Naive thymus-derived CD4-positive, alpha-beta T cell (primary cell): ENCODE results near the gene FRMD4B. TPM values are rescaled to one million over a fixed set of nuclear protein-coding genes. Genes with fewer than 3 reads are reported as not detected.

ENCODE experiments used
- ATAC-seq: fragments of 150-1000 bp; cut with Tn5 transposase; 2 replicates; pipeline ENCODE4 v1.10.0; 2021; ENCODE audit warnings: mild to moderate bottlenecking, moderate library complexity
- CTCF ChIA-PET: fragments of 350-600 bp; sonication (Branson Sonifier 250); formaldehyde crosslinking; loops from one replicate; lab custom pipeline; 2021; ENCODE audit warnings: antibody characterized with exemption; lab: Charles Lee
- POLR2A ChIA-PET: fragments of 350-600 bp; sonication (Branson Sonifier 250); formaldehyde crosslinking; loops from one replicate; lab custom pipeline; 2021; ENCODE audit warnings: antibody characterized with exemption, inconsistent platforms; lab: Charles Lee
- DNase-seq, 9 donors: peaks; one replicate each; pipeline versions ENCODE4 v3.0.0 to v3.0.0-alpha.2; 2020 to 2022; ENCODE audit warnings: mixed read lengths in 1 of 9
- H3K27ac ChIP-seq: one replicate; pipeline ENCODE4 v1.7.0; 2013; ENCODE audit warnings: mild to moderate bottlenecking, low read depth, low read length, moderate library complexity
- H3K27me3 ChIP-seq, 2 donors: one replicate each; pipeline ENCODE4 v1.7.0; 2013; ENCODE audit warnings: low read length in 2 of 2, mild to moderate bottlenecking in 2 of 2, moderate library complexity in 2 of 2; ENCODE audit not compliant: control insufficient read depth in 2 of 2, insufficient read depth in 2 of 2
- H3K36me3 ChIP-seq, 3 experiments: 1 replicate in 2 of 3; 2 replicates in 1 of 3; pipeline ENCODE4 v1.7.0; 2013; ENCODE audit warnings: low read length in 3 of 3, mild to moderate bottlenecking in 3 of 3, moderate library complexity in 1 of 3; ENCODE audit not compliant: insufficient read depth in 3 of 3, control insufficient read depth in 2 of 3
- H3K4me1 ChIP-seq, 2 donors: one replicate each; pipeline ENCODE4 v1.7.0; 2013; ENCODE audit warnings: low read length in 2 of 2, mild to moderate bottlenecking in 2 of 2, moderate library complexity in 1 of 2; ENCODE audit not compliant: control insufficient read depth in 2 of 2, insufficient read depth in 2 of 2
- H3K4me3 ChIP-seq: 2 replicates; pipeline ENCODE4 v1.7.0; 2013; ENCODE audit warnings: mild to moderate bottlenecking, low read length
- H3K9me3 ChIP-seq, 3 experiments: 1 replicate in 2 of 3; 2 replicates in 1 of 3; pipeline ENCODE4 v1.7.0; 2013; ENCODE audit warnings: low read length in 3 of 3; ENCODE audit not compliant: control insufficient read depth in 2 of 3
- H3K27ac Mint-ChIP-seq, 9 donors: one replicate each; pipeline ENCODE4 v1.8.0; 2020 to 2022; ENCODE audit warnings: mixed read lengths in 9 of 9, mild to moderate bottlenecking in 8 of 9, moderate library complexity in 5 of 9, inconsistent platforms in 2 of 9
- H3K27me3 Mint-ChIP-seq, 5 donors: one replicate each; pipeline ENCODE4 v1.8.0; 2021 to 2022; ENCODE audit warnings: mixed read lengths in 5 of 5, mild to moderate bottlenecking in 1 of 5
- H3K36me3 Mint-ChIP-seq, 5 donors: one replicate each; pipeline ENCODE4 v1.8.0; 2020 to 2022; ENCODE audit warnings: mixed read lengths in 5 of 5, mild to moderate bottlenecking in 3 of 5, inconsistent platforms in 1 of 5
- H3K4me1 Mint-ChIP-seq, 7 donors: one replicate each; pipeline ENCODE4 v1.8.0; 2020 to 2022; ENCODE audit warnings: mixed read lengths in 7 of 7, mild to moderate bottlenecking in 3 of 7, inconsistent platforms in 1 of 7
- H3K4me3 Mint-ChIP-seq, 10 donors: one replicate each; pipeline ENCODE4 v1.8.0; 2020 to 2022; ENCODE audit warnings: mild to moderate bottlenecking in 10 of 10, mixed read lengths in 10 of 10, moderate library complexity in 6 of 10, inconsistent platforms in 2 of 10
- H3K9me3 Mint-ChIP-seq, 11 donors: one replicate each; pipeline ENCODE4 v1.8.0; 2020 to 2022; ENCODE audit warnings: mixed read lengths in 11 of 11, mild to moderate bottlenecking in 4 of 11, inconsistent platforms in 1 of 11, moderate library complexity in 1 of 11
- intact Hi-C, 2 donors: fragments of 100-400 bp; cut with micrococcal nuclease; formaldehyde crosslinking; loops; one replicate each; pipeline ENCODE4 v1.15.1; 2023
- polyA plus RNA-seq, 2 donors: library from polyadenylated mRNA; unstranded; fragments of 300-500 nt; fragmentation: Illumina TruSeq; gene quantifications; one replicate each; pipeline ENCODE4 v1.2.3, GENCODE V29; 2021
- total RNA-seq, 6 experiments: library from RNA in 5 of 6; stranded (reverse) in 5 of 6; gene quantifications; 1 replicate in 5 of 6; 2 replicates in 1 of 6; pipeline ENCODE4 v1.2.3 and lab custom pipeline; 2021 to 2026

FRMD4B gene
- total and polyA plus RNA-seq, 7 experiments from 2014 or later = 0.59 to 32.2 (median 5.6) TPM; not detected in 1

- no peak for DNase-seq
- intact Hi-C loops = no loop called here
- Mint-ChIP-seq H3K4me1 (peaks cover 0 to 74% (median 0%) of the 10 kb centered on the region in 7 donors), H3K9me3 (no peaks in the 10 kb centered on the region), H3K4me3 (no peak overlapping the region), H3K36me3 (peaks cover 0 to 18% (median 0%) of the 10 kb centered on the region in 5 donors), H3K27me3 (no peaks in the 10 kb centered on the region), H3K27ac (no peak overlapping the region)
- POLR2A ChIA-PET = no interaction called here
- Histone ChIP-seq H3K9me3 (no peaks in the 10 kb centered on the region), H3K27me3 (no peaks in the 10 kb centered on the region), H3K4me3 (no peak overlapping the region), H3K4me1 (peaks cover 0 to 9% of the 10 kb centered on the region in 2 donors), H3K36me3 (no peaks in the 10 kb centered on the region), H3K27ac (no peak overlapping the region)
- no peak for ATAC-seq
- CTCF ChIA-PET = interaction anchor here (0.6 kb wide), 1 partner anchor 90 kb away, joined by 3 read pairs; no protein-coding TSS in a partner anchor
Observed at GRCh38 chr3:69209413-69209812, 176.5 kb downstream of the FRMD4B start.

GRCh38 chr3:69207031-69207430, 178.9 kb downstream of the FRMD4B start:
- POLR2A ChIA-PET = no interaction called here
- ATAC-seq = no peak
- H3K27ac ChIP-seq = no peak overlapping the region
- no peaks in the 10 kb centered on the region for H3K27me3 ChIP-seq
- Mint-ChIP-seq H3K4me3 (no peak overlapping the region), H3K9me3 (no peaks in the 10 kb centered on the region), H3K27me3 (no peaks in the 10 kb centered on the region), H3K27ac (peak overlapping the region in 1 of 9 donors; percentile 49), H3K4me1 (peaks cover 0 to 74% (median 0%) of the 10 kb centered on the region in 7 donors), H3K36me3 (peaks cover 0 to 16% (median 0%) of the 10 kb centered on the region in 5 donors)
- H3K9me3 ChIP-seq = no peaks in the 10 kb centered on the region
- no peak overlapping the region for H3K4me3 ChIP-seq
- CTCF ChIA-PET = interaction anchor here (1.2 kb wide), 1 partner anchor 22 kb away, joined by 3 read pairs; no protein-coding TSS in a partner anchor
- intact Hi-C loops = no loop called here
- H3K36me3 ChIP-seq = no peaks in the 10 kb centered on the region
- no peak for DNase-seq
- peaks cover 0 to 3% of the 10 kb centered on the region in 2 donors for H3K4me1 ChIP-seq

- no peak for DNase-seq
- POLR2A ChIA-PET = no interaction called here
- intact Hi-C loops = no loop called here
- no peaks in the 10 kb centered on the region for H3K27me3 Mint-ChIP-seq
- H3K27ac Mint-ChIP-seq = peak overlapping the region in 1 of 9 donors; percentile 88
- Histone ChIP-seq H3K36me3 (no peaks in the 10 kb centered on the region), H3K9me3 (no peaks in the 10 kb centered on the region), H3K27me3 (no peaks in the 10 kb centered on the region), H3K4me1 (peaks cover 3% of the 10 kb centered on the region in 2 donors), H3K27ac (no peak overlapping the region), H3K4me3 (no peak overlapping the region)
- peak overlapping the region in 1 of 10 donors; percentile 50 for H3K4me3 Mint-ChIP-seq
- peaks cover 0 to 14% (median 0%) of the 10 kb centered on the region in 5 donors for H3K36me3 Mint-ChIP-seq
- H3K4me1 Mint-ChIP-seq = peaks cover 0 to 73% (median 6%) of the 10 kb centered on the region in 7 donors
- no peaks in the 10 kb centered on the region for H3K9me3 Mint-ChIP-seq
- ATAC-seq = no peak
- CTCF ChIA-PET = no interaction called here
Observed at GRCh38 chr3:69205385-69205784, 180.5 kb downstream of the FRMD4B start.

DNA sequence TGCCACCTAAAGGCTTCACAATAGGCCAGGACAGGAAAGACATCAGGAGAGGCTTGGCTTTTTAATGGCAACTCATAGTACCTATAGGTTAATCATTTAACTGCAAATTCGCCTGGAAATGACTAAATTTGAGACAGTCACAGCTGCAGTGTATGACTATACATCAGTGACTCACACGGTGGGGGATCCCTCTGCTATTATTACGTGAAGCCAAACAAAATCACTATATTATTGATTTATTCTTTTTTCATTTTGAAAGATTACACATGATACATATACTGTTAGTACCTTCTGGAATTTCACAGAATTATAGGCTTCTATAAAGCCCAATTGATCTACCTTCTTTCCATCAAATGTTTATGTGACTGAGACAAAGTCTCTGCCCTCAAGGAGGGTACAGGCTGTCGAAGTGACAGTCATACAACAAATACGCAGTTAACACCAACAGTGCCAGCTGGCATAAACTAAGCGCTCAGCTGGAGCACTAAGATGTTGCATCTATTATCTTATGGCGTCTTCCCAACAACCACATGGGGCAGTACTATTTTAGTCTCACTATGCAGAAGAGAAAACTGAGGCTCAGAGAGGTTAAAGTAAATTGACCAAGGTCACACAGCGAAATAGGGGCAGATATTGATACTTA, 181.5 kb downstream of the FRMD4B start:
- POLR2A ChIA-PET = no interaction called here
- intact Hi-C loops = loop anchor here in 1 of 2 donors (1.0 kb wide), 1 partner anchor 8 kb away; no protein-coding TSS in a partner anchor
- no peaks in the 10 kb centered on the region for H3K9me3 Mint-ChIP-seq
- Histone ChIP-seq H3K9me3 (no peaks in the 10 kb centered on the region), H3K36me3 (no peaks in the 10 kb centered on the region), H3K4me3 (no peak overlapping the region), H3K27me3 (no peaks in the 10 kb centered on the region), H3K4me1 (peaks cover 3 to 6% of the 10 kb centered on the region in 2 donors), H3K27ac (no peak overlapping the region)
- ATAC-seq (no peak), DNase-seq (no peak)
- H3K27ac Mint-ChIP-seq = peak overlapping the region in 1 of 9 donors; percentile 85
- H3K4me1 Mint-ChIP-seq = peaks cover 0 to 68% (median 15%) of the 10 kb centered on the region in 7 donors
- peak overlapping the region in 1 of 10 donors; percentile 54 for H3K4me3 Mint-ChIP-seq
- peaks cover 0 to 11% (median 0%) of the 10 kb centered on the region in 5 donors for H3K36me3 Mint-ChIP-seq
- no peaks in the 10 kb centered on the region for H3K27me3 Mint-ChIP-seq
- CTCF ChIA-PET = no interaction called here

DNA sequence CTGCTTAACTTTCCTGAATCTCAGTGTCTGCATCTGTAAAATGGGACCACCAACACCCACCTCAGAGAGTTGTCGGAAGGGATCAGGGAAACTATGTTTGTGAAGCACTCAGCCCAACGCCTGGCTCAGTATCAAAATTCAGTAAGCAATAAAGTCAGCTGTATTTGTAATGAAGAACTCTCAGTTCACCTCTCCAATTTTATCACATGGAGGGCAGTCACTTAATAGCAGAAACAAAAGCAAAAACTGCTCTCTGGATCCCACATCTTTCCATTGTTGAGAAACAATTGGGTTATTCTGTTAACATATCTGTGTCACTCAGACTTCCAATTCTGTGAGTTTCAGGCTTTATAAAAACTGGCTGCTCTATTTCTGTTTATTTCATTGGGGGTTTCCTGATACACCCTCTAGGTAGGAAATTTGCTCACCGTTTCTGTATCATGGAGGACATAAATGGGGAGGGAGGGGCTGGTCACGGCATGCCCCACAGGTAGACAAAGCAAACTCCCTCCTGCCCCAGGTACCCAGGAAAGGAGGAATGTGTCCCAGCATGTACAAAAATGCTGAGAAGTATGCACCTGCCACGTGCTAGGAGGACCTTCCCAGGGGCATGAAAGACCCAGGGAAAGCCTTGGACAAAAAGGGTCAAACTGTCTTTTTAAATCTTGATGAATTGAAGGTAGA, 182.1 kb downstream of the FRMD4B start:
- intact Hi-C loops = loop anchor here in 1 of 2 donors (1.0 kb wide), 1 partner anchor 9 kb away; no protein-coding TSS in a partner anchor

GRCh38 chr3:69201658-69202057, 184.2 kb downstream of the FRMD4B start:
- DNase-seq = no peak
- Mint-ChIP-seq H3K27me3 (no peaks in the 10 kb centered on the region), H3K27ac (no peak overlapping the region), H3K9me3 (no peaks in the 10 kb centered on the region), H3K4me1 (peaks cover 13 to 77% (median 43%) of the 10 kb centered on the region in 7 donors), H3K36me3 (peaks cover 0 to 24% (median 0%) of the 10 kb centered on the region in 5 donors), H3K4me3 (no peak overlapping the region)
- no peak for ATAC-seq
- Histone ChIP-seq H3K27me3 (no peaks in the 10 kb centered on the region), H3K9me3 (no peaks in the 10 kb centered on the region), H3K4me3 (no peak overlapping the region), H3K36me3 (no peaks in the 10 kb centered on the region), H3K4me1 (peaks cover 17 to 22% of the 10 kb centered on the region in 2 donors), H3K27ac (no peak overlapping the region)
- ChIA-PET CTCF (interaction anchor here (0.6 kb wide), 1 partner anchor 749 kb away, joined by 3 read pairs; no protein-coding TSS in a partner anchor), POLR2A (no interaction called here)
- intact Hi-C loops = no loop called here

More for the DNA sequence above, 182.1 kb downstream of the FRMD4B start:
- Mint-ChIP-seq H3K4me3 (peak overlapping the region in 1 of 10 donors; percentile 13), H3K9me3 (no peaks in the 10 kb centered on the region), H3K4me1 (peaks cover under 1 to 69% (median 22%) of the 10 kb centered on the region in 7 donors), H3K36me3 (peaks cover 0 to 14% (median 0%) of the 10 kb centered on the region in 5 donors), H3K27ac (peak overlapping the region in 1 of 9 donors; percentile 85), H3K27me3 (no peaks in the 10 kb centered on the region)
- CTCF ChIA-PET = interaction anchor here (0.6 kb wide), 1 partner anchor 22 kb away, joined by 3 read pairs; no protein-coding TSS in a partner anchor
- POLR2A ChIA-PET = no interaction called here
- H3K4me3 ChIP-seq = no peak overlapping the region
- no peak for DNase-seq
- H3K27ac ChIP-seq = no peak overlapping the region
- H3K9me3 ChIP-seq = no peaks in the 10 kb centered on the region
- no peaks in the 10 kb centered on the region for H3K36me3 ChIP-seq
- H3K27me3 ChIP-seq = no peaks in the 10 kb centered on the region
- peaks cover 4 to 8% of the 10 kb centered on the region in 2 donors for H3K4me1 ChIP-seq
- ATAC-seq = no peak
